ENCODE results near the gene SSUH2.

Gene SSUH2

DNA sequence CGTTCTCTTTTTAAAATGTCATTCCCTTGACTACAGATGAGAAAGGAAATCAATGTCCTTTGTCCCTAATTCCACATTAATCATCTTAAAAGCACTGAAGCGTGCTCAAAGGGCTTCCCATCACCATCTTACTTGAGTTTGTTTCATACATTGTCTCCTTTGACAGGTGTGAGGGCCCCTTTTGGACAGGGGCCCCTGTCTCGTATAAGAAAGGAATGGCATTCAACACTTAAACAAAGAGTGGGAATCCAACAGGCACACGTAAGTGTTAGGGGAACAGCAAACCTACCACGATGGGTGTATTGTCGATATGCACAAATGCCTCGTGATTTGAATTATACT lies 5.0 kb downstream of the SSUH2 start:
- FAIRE-seq: no peak

DNA sequence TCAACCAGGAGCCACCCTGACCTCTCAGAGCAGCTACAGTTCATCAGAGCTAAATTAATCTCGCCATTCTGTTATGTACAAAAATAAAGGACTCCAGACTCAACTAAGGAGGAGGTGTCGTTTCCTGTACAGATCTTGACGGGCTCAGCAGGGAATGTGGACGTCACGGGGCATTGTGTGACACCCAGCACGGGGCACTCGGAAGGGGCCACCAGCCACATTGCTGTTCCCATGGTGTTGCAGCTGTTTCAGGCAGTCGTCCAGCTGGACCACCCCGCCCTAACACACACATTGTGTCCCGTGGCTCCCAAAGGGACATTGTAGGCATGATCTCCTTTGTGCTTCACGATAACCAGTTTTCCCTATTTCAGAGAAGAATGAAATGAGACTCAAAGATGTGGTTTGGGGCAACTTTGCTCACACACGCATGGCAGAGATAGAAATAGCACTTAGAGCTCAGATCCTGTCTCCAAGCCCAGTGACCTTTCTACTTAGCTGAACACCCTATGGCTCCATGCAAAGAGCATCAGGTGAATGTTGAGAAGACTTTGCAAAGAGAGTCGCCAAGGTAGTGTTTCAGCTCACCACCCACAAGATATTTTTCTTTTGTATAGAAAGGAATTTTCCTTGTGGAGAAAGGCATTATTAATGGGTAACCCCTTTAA lies 5.5 kb downstream of the SSUH2 start:
- no peak for FAIRE-seq

DNA sequence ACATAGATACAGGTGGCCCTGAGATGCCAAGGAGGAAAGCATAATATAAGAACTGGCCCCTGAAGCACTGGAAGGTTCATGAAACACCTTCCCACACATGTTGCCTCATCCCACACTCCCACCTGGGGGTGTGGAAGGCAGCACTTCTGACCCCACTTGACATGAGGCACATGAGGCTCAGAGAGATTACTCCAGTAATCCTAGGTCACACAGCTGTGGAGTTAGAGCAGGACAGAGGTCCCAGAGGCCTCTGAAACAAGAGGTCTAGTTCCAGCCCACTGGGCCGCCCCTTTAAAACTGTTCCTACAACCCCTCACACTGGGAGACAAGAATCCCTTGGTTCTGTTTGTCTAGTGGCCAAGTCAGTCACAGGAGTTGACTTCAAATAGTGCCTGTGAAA lies 7.2 kb downstream of the SSUH2 start:
- FAIRE-seq: no peak

GRCh38 chr3:8635631-8636030 lies 9.0 kb downstream of the SSUH2 start:
- no peak for FAIRE-seq

DNA sequence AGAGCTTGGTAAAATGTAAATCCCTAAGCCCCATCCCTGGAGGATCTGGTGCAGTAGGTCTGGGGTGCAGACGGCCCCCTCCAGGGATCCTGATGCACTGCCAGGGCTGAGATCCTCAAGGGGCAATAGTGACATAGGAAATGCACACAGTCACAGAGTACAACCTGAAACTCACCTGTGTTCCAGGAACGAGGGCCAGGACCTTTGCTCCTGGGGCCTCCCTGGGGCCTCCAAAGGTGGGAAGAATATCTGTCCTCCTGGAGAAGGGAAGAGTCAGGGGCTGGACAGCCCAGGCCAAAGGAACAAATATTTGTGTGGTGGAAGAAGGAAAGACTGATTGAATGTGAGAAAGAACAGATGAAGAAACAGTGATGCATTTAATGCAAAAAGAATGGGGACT lies 9.5 kb downstream of the SSUH2 start:
- FAIRE-seq: no peak

DNA sequence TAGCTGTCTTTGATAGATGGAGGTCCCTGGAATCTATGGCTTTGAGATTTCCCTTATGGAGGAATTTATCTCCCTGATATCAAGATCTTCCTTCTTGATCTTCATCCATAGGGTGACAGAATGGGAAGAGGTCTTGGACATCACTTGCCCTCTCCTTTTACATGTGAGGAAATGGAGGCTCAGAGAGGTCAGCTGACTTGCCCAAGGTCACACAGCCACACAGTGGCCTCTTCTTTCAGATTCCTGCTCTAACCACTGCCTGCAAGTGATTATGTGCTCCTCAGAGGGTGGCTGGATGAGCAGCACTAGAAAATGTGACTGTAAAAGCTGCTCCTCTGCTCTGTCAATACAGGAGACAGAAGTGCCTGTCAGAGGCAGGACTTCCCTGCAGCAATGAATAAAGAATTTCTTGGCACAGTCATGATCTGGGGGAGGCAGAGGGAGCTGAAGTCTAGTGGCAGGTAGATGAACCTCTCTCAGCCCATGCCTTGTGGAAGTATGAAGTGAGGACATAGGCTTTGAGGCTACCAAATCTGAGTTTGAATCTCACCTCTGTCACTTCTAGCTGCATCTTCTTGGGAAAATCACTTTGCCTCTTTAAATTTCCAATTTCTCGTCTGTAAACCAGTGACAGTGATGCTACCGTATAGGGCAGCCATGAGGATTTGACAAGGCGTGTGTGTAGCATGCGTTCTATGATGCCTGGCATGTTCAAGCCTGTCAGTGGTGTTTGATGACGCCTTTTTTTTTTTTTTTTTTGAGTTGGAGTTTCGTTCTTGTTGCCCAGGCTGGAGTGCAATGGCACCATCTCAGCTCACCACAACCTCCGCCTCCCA lies 12.0 kb downstream of the SSUH2 start:
- FAIRE-seq: no peak

GRCh38 chr3:8631661-8632060 lies 12.9 kb downstream of the SSUH2 start:
- FAIRE-seq: no peak

- no peak for FAIRE-seq
Measured at GRCh38 chr3:8629151-8630021, 15.2 kb downstream of the SSUH2 start.

- FAIRE-seq: no peak
Measured at GRCh38 chr3:8627949-8628348, 16.6 kb downstream of the SSUH2 start.

GRCh38 chr3:8627201-8627940 lies 17.2 kb downstream of the SSUH2 start:
- no peak for FAIRE-seq

DNA sequence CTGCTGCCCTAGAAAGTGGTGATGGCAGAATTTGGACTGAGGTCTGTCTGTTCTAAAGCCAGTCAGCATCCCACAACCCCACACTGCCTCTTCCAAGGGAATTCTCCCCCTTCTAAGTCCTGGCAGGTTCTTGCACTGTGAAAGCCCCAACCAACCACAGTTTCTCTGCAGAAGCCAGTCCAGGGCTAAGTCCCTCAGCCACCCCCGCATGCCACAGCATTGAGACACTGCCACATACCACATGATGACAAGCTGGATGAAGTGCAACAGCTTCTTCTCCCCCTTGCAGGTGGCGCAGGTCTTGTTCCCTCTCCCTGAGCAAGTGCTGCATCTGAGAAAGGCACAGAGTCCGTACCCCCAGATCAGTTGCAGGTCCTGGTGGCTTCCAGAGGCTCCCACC lies 18.6 kb downstream of the SSUH2 start:
- FAIRE-seq: no peak

DNA sequence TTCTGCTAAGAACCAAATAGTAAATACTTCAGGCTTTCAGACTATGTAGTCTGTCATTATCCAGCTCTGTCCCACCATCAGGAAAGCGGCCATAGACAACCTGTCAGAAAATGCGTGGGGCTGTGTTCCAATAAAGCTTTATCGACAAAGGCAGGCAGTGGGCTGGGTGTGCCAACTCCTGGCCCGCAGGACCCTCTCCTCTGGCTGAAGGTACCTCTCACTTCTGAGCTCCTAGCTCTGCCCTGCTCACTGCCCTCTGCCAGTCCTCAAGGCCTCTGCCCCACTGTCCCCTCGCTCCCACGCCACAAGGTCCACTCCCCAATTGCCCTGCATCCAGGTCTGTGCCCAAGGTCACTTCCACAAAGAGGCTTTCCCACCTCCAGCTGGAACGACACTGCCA lies 20.0 kb downstream of the SSUH2 start:
- no peak for FAIRE-seq

DNA sequence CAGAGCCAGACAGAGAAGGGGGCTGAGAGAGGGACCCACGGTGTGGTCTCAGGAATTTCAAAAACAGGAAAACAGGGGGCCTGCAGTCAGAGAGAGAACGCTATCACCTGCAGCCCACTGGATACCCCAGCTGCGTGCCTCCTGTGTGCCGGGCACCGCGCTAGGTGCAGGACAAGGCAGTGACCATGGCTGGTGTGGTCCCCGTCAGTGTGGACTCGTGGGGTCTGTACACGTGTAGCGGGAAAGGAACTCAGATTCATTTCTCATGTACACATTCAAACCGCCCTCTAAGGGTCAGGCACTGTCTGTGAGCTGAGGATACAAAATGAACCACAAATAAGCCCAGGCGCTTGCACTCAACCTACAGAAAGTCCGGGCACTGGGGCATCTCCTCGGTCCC lies 20.9 kb downstream of the SSUH2 start:
- FAIRE-seq: no peak

GRCh38 chr3:8622873-8623691 lies 21.5 kb downstream of the SSUH2 start:
- no peak for FAIRE-seq

DNA sequence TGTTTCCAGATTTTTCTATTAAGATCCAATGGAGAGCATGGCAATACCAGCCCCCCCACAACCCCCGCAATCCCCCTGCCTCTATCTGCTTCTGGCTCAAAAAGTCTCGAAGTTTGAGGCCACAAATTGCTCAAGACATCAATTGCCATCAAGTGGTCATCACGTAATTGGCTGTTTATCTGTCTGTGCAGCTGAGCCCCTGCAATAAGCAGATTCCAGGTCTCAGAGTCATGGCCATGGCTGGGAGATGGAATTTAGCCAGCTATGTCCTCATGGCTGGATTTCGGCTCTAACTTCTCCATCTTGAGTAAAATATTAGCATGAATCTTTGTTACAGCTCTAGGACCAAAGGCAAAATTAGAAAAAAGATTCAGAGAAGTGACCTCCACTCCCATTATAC lies 22.7 kb downstream of the SSUH2 start:
- no peak for FAIRE-seq

DNA sequence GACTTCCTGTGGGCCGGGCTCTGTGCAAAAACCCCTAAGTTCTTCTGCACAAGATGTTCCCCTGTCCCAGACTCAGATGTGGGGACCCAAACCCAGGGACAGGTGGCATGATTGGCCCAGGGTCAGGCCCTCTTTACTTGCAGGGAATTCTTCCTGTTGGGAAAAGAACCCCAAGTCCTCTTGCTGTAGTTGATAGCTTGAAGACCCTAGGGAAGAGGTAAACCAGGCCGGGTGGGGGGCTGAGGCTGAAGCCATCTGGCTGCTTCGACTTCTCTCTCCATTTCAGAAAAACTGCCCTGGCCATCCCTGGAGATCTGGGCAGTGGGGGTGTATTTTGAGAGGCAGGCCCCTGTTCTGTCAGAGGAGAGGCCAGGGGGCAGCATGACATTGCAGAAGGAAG lies 23.5 kb downstream of the SSUH2 start:
- no peak for FAIRE-seq

- FAIRE-seq: no peak
Measured at GRCh38 chr3:8619548-8619947, 25.1 kb downstream of the SSUH2 start.

DNA sequence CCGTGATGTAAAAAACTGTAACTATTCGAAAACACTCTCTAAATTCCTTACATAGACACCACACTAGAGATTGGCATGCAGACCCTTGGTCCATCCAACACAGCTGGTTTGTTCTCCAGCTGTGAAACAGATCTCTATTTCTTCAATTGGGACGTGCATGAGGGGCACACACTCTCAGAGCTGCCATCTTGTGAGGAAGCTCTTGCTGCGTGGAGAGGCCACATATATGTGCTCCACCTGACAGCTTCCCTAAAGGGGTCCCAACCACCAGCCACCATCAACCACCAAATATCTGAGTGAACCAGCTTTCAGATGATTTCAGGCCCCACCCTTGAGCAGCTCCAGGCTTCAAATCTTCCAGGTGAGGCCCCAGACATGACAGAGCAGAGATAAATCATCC lies 25.6 kb downstream of the SSUH2 start:
- FAIRE-seq: no peak

GRCh38 chr3:8617921-8618320 lies 26.7 kb downstream of the SSUH2 start:
- no peak for FAIRE-seq

GRCh38 chr3:8610951-8611350 lies 33.6 kb downstream of the SSUH2 start:
- FAIRE-seq: no peak

GRCh38 chr3:8608791-8609467 lies 35.7 kb downstream of the SSUH2 start:
- no peak for FAIRE-seq

Measured in islet of Langerhans (tissue), 1 donor.